NCI-H1930 (cell line): Measurements from ENCODE around the gene RIF1.
A peak's percentile ranks its signal among the peaks of the same experiment; 100 is the strongest.

Source experiments
- DNase-seq, 2 experiments: peaks; one replicate each; lab custom pipeline; 2025; lab: John Stamatoyannopoulos, UW

The RIF1 gene, protein sequence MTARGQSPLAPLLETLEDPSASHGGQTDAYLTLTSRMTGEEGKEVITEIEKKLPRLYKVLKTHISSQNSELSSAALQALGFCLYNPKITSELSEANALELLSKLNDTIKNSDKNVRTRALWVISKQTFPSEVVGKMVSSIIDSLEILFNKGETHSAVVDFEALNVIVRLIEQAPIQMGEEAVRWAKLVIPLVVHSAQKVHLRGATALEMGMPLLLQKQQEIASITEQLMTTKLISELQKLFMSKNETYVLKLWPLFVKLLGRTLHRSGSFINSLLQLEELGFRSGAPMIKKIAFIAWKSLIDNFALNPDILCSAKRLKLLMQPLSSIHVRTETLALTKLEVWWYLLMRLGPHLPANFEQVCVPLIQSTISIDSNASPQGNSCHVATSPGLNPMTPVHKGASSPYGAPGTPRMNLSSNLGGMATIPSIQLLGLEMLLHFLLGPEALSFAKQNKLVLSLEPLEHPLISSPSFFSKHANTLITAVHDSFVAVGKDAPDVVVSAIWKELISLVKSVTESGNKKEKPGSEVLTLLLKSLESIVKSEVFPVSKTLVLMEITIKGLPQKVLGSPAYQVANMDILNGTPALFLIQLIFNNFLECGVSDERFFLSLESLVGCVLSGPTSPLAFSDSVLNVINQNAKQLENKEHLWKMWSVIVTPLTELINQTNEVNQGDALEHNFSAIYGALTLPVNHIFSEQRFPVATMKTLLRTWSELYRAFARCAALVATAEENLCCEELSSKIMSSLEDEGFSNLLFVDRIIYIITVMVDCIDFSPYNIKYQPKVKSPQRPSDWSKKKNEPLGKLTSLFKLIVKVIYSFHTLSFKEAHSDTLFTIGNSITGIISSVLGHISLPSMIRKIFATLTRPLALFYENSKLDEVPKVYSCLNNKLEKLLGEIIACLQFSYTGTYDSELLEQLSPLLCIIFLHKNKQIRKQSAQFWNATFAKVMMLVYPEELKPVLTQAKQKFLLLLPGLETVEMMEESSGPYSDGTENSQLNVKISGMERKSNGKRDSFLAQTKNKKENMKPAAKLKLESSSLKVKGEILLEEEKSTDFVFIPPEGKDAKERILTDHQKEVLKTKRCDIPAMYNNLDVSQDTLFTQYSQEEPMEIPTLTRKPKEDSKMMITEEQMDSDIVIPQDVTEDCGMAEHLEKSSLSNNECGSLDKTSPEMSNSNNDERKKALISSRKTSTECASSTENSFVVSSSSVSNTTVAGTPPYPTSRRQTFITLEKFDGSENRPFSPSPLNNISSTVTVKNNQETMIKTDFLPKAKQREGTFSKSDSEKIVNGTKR (N-terminal part only)

DNA sequence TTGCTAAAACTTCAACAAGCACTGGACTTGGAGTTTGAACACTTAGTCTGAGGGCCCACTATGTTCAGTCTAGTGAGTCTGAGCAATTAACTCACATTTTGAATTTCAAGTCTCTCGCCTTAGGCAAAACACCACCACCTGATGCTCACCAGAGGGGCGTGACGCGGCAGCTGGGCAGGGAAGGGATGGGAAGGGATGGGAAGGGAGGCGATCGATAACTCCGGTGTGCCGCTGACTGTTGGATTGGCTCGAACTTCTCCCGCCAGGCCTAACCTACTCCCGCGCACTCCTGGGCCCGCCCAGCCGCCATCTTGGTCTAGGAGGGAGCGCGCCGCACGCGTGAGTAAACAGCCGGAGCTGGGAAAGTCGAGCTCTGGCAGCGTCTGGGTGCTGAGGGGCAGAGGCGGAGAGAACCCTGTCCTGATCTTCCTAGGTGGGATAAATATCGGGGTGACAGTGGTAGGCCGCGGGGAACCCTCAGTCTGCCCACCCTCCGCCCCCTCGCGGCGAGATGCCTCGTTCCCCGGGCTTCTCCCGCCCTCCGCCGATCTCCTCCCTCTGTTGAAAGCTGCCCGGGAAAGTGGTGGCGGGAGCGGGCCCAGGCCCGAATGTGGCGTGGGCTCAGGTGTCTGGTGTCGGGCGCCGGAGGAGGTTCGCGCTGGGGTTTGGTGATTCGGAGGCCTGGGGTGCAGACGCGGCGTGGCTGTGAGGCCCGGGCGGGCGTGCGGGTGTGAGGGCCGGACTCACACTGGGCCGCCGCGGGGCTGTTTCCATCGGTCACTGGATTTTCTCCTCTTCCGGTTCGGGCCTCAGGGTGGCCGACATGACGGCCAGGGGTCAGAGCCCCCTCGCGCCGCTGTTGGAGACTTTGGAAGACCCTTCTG lies at the start of gene RIF1:
RIF1 (plus strand) TSS at position 302 of the 884 bp plus-strand sequence; CDS start at position 824, 522 bp downstream.
- DNase-seq, result peak; percentile 83 to 86

DNA sequence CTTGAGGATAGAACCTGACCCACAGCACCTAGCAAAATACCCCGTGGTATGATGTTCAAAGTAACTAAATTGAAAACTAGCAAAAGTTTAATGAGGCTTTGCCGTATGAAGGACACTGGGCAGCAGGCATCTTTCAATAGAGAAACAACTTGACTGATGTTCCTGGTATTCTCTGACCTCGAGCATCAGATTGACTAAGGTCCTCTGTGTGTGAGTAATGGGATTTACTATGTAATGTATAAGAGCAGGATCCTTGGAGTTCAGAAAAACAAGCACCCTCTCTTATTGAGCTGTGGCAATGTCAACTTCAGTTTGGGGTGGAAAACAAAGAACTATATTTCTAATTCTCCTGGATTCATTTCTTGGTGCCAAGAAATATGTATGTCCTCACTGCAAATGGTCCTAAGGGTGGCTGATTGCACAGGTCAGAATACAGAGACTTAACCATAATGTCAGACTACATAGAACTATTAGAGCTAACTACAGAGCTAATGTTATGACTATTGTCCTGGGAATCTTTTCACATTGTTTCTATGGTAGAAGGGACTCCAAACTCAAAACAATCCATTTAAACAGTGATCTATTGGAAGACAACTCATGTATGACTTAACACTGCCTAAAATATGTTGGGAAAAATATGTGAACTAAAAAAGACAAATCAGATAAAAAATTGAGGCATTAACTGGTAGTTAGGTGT lies 47.9 kb upstream of the RIF1 start:
- DNase-seq, result no peak

DNA sequence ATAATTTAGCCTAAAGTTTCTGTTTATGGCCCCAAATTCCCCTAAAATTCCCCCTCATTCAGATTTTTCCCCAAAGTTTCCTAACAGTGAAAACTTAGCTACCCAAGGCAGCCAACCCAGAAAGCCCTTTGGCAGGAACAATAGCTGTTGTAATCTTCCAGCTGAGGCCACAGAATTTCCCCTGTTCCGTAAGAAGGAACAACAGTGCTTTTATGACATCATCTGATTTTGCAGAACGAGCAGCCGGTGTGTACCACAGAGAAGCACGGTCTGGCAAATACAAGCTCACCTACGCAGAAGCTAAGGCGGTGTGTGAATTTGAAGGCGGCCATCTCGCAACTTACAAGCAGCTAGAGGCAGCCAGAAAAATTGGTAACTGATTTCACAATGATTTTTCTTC lies 46.0 kb upstream of the RIF1 start:
- no peak for DNase-seq

DNA sequence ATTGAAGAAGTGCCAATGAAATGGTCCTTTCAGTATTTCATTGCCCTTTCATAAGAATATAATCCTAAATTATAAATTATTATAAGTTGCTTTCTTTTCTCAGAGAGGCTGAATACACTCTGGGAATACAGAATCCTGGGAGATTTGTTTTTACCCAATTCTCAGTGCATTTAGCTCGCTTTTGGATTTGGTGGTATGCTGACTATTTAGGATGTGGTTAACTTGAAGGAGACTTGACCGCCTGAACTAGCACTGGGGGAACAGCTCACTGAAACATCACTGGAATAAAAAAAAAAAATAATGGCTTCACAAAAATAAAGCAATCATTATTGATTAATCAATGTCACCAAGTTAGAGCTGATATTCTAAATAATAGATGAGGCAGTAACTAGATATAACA lies 42.1 kb upstream of the RIF1 start:
- DNase-seq, result no peak

DNA sequence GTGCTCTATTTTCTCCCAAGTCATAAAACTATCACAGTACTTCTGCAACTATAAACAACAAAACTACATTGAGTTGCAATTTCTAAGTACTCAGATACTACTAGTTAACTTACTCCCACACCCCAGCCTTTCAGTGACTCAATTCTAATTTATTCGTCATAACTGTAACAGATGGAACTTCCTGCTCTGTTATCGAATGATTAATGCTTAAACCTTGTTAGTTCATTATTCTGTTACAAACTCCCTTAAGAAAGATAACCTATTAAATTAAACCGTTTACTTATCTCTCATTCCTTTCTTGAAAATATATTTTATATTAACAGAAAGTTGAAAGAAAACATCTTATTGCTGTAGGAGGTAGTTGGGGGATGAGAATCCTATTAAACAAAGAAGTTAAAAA lies 35.3 kb upstream of the RIF1 start:
- no peak for DNase-seq

DNA sequence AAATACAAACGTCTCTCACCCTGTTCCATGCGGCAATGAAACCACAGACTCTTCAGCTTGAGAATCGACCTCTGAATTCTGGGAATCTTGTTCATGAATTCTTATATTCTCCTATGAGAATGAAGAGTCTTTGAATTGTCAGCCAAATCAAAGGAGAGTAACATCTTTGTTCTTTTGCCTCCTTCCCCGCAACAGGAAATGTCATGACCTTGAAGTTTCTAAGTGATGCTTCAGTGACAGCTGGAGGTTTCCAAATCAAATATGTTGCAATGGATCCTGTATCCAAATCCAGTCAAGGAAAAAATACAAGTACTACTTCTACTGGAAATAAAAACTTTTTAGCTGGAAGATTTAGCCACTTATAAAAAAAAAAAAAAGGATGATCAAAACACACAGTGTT lies 30.5 kb upstream of the RIF1 start:
- no peak for DNase-seq

DNA sequence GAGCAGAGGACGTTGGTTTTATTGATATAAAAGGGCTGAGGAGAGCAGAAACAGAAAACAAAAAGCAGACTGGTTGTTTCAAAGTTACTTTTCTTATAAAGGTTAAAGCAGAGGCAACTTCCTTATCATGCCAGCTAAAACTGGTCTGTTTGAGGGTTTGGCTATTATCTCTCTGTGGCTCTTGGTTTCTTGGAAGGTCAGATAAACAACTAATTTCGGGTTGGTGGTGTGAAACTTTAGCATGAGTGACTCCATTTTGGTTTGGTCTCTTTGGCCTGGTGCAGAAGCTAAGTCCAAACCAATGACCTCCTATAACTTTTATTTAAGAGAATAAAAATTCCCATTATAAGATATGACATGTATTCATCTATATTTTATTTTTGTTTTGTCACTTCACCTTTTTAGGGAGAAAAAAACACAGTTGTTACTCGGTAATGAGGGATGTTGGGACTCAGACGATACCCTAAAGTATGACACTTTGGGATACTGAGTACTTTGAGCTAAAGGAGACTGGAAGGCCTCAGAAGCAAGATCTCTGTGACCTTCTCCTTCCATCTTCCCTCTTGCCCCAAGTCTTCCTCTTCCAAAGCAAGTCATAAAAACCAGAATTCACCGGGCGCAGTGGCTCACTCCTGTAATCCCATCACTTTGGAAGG lies 29.0 kb upstream of the RIF1 start:
- no peak for DNase-seq

DNA sequence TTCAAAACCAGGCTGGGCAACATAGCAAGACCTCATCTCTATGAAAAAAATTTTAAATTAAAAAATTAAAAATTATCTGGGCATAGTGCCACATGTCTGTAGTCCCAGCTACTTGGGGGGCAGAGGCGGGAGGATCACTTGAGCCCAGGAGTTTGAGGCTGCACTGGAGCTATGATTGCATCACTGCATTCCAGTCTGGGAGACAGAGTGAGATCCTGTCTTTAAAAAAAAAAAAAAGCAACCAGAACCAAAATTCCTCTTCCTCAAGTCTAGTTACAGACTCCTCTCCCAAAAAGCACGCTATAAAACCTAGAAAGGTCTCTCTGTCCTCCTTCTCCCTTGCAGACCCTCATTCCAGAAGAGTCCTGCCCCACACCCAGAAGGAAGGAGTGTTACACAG lies 28.4 kb upstream of the RIF1 start:
- no peak for DNase-seq

DNA sequence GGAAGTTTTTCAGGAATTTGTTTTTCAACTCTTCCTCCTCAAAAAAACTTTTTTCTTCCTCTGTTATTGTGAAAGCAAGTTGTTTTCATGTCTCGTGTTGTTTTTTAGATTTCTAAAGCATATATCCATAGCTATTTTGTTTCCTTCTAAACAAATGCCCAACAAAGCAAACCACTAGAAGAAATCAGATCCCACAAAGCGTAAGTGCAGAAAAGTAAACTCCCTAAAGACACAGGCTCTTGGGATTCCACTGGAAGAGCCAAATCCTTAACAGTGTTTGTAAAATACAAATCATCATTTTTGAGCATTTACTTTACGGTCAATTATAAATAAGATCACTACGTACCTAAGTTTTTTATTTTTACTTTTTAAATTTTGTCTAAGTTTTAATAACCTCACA lies 21.7 kb upstream of the RIF1 start:
- no peak for DNase-seq

DNA sequence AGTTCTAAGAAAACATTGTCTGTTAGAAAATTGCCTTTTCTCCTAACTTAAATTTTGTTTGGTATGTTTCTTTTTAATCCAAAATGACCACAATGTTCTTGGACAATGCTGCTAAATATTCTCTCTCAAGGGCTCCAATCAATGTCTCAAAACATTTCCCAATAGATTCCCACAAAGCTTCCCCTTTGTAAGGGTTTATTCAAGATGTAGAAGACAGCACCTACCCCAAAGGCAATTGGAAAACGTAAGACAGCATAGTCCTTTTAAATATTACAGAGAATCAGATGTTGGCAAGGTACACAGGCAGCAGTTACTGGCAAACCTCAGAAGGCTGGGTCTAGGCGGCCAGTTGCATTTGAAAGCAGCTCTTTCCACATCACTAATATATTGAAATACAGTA lies 18.3 kb upstream of the RIF1 start:
- DNase-seq, result no peak

DNA sequence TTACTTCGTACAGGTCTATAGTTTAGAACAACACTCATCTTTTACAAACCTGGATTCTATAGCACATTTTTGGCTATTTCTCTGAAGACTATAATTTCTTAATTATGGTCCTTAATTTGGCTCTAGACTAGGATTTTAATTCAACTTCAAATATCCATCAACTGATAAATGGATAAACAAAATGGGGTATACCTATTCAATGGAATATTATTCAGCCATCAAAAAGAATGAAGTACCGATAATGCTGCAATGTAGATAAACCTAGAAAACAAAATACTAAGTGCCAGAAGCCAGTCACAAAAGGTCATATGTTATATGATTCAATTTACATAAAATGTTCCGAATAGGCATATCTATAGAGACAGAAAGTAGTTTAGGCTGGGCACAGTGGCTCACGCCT lies 15.2 kb upstream of the RIF1 start:
- no peak for DNase-seq

DNA sequence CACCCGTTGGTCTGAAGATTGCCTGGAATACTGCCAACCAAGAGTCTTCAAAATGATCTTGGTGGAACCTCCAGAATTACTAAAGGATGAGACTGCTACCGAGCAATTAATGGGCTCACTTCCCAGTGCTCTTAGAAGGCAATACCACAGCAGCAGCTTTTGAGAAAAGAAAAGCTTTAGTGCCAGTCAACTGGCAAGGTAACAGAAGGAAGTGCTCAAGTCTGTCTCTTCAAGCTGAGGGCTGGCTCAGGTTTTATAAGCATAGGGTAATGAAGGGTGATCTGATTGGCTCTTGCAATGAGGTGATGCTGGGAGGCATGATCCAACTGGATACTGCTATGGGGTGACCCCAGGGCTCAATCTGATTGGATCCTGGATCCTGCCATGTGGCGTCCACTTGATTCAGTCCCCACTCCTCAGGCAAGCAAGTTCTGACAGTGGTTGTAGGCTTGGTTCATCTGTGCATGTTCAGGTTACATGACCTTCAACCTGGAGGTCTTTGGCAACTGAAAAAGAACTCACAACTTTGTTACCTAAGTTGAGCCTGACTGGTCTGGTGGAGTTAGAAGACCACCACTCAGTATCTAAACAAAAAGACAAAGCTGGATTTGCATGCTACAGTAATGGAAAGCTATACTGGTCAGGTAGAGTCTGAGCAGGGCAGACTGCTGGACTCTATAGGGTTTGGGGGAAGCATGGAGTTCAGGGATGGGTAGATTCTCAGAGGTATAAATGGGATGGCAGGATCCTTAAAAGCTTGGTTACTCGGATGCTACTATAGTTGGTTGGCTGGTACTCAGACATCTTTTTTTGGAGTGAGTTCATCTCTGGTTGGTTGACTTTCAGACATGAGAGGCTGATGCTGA lies 14.0 kb upstream of the RIF1 start:
- DNase-seq, result no peak

DNA sequence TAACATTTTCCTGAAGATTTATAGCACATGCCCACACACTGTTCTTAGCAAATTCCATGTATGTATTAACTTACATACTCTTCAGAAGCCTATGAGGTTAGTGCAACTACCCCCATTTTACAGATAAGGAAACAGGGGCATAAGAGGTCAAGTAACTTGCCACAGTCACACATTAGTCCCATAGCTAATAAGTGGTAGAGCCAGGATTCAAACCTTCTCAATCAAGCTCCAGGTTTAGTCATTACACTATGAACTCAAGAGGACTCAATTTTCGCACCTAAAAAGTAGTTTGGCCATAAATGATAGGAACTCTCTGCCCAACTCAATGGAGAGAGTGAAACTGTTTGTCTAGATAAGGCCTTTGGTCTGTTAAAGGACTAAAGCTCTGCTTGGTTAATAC lies 9.7 kb upstream of the RIF1 start:
- no peak for DNase-seq

DNA sequence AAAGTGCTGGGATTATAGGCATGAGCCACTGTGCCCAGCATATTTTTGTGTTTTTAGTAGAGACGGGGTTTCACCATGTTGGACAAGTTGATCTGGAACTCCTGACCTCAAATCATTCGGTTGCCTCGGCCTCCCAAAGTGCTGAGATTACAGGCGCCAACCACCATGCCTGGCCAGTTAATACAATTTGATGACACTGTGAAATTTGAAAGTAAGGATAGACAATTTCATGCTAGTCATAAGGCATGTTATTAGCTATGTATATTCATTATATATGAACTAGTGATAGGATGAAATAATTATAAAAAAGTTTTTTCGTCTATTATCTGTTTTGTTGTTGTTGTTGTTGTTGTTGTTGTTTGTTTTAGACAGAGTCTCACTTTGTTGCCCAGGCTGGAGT lies 8.6 kb upstream of the RIF1 start:
- no peak for DNase-seq

DNA sequence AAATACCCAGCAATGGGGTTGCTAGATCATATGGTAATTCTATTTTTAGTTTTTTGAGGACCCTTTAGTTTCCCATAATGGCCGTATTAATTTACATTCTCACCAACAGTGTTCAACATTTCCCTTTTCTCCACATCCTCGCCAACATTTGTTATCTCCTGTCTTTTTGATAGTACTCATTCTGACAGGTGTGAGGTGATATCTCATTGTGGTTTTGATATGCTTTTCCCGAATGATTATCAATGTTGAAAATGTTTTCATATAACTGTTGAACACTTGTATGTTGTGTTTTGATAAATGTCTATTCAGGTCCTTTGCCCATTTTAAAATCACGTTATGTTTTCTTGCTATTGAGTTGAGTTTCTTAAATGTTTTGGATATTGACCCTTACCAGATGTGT lies 5.8 kb upstream of the RIF1 start:
- DNase-seq, result no peak

DNA sequence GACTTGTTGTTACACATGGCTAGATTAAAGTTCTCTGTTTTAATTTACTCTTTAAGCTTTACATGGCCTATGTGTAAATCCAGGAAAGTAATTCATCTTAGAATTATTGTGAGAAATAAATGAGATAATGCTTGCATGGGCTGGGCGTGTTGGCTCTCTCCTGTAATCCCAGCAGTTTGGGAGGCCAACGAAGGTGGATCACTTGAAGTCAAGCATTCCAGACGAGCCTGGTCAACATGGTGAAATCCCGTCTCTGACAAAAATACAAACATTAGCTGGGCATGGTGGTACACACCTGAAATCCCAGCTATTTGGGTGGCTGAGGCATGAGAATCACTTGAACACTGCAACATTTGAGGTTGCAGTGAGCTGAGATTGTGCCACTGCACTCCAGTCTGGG lies 4.3 kb upstream of the RIF1 start:
- no peak for DNase-seq

DNA sequence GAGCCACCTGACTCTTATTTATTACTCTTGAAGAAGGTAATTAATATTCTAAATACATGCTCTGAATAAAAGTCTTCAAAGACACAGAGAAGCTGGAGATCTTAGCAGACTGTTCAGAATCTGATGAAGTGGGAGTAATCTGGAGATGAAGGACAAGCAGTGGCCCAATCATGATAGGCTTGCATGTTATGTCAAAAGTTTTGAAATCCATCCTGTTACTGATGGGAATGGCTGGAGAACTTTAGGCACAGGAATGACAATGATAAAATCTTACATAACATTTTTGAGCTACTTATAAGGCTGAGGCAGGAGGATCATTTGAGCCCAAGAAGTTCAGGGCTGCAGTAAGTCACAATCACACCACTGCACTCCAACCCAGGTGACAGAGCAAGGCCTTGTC lies 2.4 kb upstream of the RIF1 start:
- DNase-seq, result no peak

DNA sequence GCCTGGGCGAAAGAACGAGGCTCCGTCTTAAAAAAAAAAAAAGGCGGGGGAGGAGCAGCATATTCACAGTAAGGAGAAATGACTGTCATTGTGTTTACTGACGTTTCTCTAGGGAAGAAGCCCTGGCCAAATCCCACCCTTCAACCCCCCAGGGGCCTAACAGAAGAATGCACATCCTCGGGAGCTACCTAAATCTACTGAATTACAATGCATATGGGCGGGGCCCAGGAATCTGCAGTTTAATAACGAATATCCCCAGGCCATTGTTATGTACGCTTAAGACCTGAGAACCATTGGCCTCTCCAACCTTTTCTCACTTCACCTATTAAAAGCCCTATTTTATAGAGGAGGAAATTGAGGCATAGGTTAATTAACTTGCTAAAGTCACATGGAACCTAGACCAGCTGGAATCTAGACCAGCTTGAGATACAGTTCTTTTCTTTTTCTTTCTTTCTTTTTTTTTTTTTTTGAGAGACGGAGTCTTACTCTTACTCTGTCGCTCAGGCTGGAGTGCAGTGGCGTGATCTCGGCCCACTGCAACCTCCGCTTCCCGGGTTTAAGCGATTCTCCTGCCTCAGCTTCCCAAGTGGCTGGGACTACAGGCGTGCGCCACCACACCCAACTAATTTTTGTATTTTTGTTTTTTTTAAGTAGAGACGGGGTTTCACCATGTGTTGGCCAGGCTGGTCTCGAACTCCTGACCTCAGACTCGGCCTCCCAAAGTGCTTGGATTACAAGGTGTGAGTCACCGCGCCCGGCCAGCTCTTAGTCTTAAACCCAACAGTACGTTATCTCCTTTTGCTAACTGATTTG lies 708 bp upstream of the RIF1 start:
- DNase-seq, result no peak
